Measurements from ENCODE around the gene BRD1. TPM values are rescaled to one million over a fixed set of nuclear protein-coding genes. Genes with fewer than 3 reads are reported as not detected.

BRD1 gene
- total RNA-seq, 4 donors from 2014 or later, result 17.9 to 47.4 (median 37.9) TPM

DNA sequence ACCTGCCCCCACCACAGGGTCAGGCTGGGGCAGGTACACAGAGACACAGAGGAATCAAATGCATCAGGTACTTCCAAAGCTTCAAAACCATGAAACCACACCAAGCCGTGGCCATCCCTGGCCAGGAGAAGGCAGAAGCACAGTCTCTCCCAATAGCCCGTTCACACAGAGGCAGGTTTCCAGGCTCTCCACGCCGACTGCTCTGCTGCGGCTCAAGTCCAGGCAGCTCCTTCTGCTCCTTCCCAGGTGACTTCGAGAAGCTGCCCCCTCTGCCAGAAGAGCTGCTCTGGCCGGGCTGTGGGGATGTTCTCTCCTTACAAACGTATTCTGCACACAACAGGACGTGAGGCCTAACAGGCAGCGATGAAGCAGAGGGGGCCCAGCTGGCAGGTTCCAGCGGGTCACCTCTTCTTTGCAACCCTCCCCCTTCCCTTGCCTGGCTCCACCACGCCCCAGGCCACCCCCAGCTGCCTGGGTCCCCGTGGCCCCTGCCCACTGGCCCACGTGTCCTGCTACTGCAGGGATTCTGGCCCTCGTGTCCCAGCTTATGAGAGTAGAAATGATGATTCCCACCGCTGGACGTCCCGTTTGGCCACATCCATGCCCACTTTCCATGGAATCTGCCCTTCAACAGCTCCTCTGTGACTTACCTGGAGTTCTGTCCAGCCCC is 26.1 kb downstream of the BRD1 start:
- intact Hi-C loops (cut with DNase I; ENCODE audit: low total_unique reads), result no loop called here
- TF ChIP-seq, protein P1, sequence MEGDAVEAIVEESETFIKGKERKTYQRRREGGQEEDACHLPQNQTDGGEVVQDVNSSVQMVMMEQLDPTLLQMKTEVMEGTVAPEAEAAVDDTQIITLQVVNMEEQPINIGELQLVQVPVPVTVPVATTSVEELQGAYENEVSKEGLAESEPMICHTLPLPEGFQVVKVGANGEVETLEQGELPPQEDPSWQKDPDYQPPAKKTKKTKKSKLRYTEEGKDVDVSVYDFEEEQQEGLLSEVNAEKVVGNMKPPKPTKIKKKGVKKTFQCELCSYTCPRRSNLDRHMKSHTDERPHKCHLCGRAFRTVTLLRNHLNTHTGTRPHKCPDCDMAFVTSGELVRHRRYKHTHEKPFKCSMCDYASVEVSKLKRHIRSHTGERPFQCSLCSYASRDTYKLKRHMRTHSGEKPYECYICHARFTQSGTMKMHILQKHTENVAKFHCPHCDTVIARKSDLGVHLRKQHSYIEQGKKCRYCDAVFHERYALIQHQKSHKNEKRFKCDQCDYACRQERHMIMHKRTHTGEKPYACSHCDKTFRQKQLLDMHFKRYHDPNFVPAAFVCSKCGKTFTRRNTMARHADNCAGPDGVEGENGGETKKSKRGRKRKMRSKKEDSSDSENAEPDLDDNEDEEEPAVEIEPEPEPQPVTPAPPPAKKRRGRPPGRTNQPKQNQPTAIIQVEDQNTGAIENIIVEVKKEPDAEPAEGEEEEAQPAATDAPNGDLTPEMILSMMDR (IDR thresholded peaks at IDR 0.05), result no peak
- TF ChIP-seq POLR2A (IDR thresholded peaks at IDR 0.05), result no peak
- Histone ChIP-seq H3K4me1 (no peaks in the 10 kb centered on the region), H3K27me3 (no peaks in the 10 kb centered on the region), H3K9me3 (no peaks in the 10 kb centered on the region), H3K4me3 (no peak overlapping the region), H3K27ac (no peak overlapping the region), H3K36me3 (no peaks in the 10 kb centered on the region)
- DNase-seq, result no peak

DNA sequence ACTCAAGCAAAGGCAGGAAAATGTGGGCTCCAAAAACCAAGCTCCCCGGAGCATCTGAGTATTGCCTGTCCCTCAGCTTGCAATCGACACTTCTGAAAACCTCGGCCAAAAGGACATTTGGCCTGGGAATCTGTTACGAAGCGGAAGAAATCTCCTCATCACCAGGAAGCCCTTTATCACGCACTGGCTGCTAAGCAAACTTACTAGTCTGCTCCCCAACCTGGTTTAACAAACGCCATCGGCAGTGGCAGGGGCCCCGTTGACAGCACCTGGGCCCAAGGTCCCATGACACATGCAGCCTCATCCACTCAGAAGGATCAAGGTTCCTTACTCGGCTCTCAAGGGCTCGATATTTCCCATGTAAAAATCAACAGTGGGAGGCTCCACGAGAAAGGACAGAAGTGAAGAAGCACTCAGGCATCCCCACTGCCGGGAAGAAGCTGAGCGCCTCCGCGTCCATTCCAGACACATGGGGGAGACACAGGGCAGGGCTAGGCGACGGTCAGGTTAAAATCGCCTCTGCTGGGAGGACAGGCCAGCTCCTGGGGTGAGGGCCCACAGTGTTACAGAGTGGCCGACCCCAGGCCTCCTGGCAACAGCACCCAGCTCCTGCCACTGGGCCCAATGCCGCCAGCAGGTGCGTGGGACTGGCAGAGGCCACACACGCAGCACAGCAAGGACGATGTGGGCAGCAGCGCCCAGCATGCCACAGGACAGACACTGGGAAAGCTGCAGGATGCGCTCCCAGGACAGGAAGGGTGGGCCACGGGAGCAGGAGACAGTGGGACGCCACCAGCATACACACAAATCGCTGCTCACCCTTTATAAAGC is 27.1 kb downstream of the BRD1 start:
- no peaks in the 10 kb centered on the region for H3K27me3 ChIP-seq
- H3K36me3 ChIP-seq, result no peaks in the 10 kb centered on the region
- intact Hi-C loops (cut with DNase I; ENCODE audit: low total_unique reads), result no loop called here
- H3K4me3 ChIP-seq, result no peak overlapping the region
- DNase-seq, result no peak
- H3K9me3 ChIP-seq, result no peaks in the 10 kb centered on the region
- no peak overlapping the region for H3K27ac ChIP-seq
- TF ChIP-seq, protein P1 (IDR thresholded peaks at IDR 0.05), result no peak
- no peak for TF ChIP-seq POLR2A (IDR thresholded peaks at IDR 0.05)
- no peaks in the 10 kb centered on the region for H3K4me1 ChIP-seq

DNA sequence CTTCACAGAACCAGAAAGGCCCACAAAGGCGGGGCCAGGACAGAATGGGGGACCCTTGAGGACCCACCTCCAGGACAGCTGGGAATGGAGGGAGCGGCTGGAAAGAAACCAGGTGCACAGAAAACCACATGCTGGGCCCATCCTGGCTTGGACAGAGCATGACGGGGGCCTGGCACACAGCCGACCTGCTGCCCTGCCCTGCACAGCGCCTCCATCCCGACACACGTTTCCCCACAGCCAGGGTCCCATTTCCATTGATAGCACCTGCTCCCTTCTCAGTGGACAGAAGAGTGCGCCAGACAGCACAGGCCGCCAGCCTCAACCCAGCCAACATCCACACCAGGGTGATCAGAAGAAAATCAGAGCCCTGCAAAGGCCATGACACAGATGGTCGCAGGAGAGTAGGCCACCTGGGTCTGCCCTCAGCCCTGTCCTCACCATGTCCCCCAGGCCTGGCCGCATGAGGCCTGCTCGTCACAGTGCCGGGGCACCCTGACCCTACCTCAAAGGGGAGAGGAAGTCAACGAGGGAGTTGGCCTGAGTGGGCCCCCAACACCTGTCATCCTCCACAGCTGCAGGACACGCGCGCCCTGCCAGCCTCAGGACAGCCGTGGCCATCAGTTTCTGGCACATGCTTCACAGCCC is 28.1 kb downstream of the BRD1 start:
- Histone ChIP-seq H3K4me3 (no peak overlapping the region), H3K27ac (no peak overlapping the region), H3K27me3 (no peaks in the 10 kb centered on the region), H3K36me3 (no peaks in the 10 kb centered on the region), H3K9me3 (no peaks in the 10 kb centered on the region), H3K4me1 (peaks cover 0 to under 1% of the 10 kb centered on the region in 2 donors)
- no peak for TF ChIP-seq POLR2A (IDR thresholded peaks at IDR 0.05)
- TF ChIP-seq, protein P1 (IDR thresholded peaks at IDR 0.05), result no peak
- no peak for DNase-seq
- intact Hi-C loops (cut with DNase I; ENCODE audit: low total_unique reads), result no loop called here

DNA sequence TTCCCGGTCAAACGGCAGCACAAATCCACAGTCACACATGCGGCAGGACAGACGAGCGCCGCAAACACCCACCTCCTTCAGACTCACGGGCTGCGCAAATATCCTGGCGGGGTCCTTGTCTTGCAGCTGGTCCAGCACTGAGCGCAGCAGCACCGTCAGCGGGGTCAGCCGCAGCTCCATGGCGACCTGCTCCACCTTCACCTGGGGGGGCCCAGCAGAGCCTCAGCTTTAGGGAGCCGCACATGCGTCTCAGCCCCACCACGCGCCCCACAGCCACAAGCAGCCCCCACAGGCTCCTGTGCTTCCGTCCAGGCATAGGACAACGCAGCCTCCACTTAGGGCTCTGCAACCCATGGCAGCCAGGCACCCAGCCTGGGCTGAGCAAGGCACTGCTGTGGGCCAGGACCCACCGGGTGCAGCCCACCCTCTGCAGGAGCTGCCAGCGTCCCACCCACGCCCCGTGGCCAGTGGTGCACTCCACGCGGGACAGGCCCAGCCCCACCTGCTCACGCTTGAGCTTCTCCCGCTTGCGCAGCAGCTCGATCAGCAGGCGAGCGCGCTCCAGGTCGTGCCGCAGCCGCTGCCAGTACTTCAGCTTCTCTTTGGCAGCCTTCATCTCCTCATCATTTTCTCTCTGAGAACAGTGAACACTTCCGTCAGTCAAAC is 29.1 kb downstream of the BRD1 start:
- Histone ChIP-seq H3K4me3 (no peak overlapping the region), H3K9me3 (no peaks in the 10 kb centered on the region), H3K4me1 (peaks cover 0 to 8% of the 10 kb centered on the region in 2 donors), H3K27me3 (no peaks in the 10 kb centered on the region), H3K36me3 (no peaks in the 10 kb centered on the region), H3K27ac (no peak overlapping the region)
- intact Hi-C loops (cut with DNase I; ENCODE audit: low total_unique reads), result no loop called here
- no peak for DNase-seq
- TF ChIP-seq POLR2A (IDR thresholded peaks at IDR 0.05), result no peak
- TF ChIP-seq, protein P1 (IDR thresholded peaks at IDR 0.05), result no peak

Data from uterus (tissue), 4 donors.